ENCODE measurements around the gene OGA.

OGA gene

DNA sequence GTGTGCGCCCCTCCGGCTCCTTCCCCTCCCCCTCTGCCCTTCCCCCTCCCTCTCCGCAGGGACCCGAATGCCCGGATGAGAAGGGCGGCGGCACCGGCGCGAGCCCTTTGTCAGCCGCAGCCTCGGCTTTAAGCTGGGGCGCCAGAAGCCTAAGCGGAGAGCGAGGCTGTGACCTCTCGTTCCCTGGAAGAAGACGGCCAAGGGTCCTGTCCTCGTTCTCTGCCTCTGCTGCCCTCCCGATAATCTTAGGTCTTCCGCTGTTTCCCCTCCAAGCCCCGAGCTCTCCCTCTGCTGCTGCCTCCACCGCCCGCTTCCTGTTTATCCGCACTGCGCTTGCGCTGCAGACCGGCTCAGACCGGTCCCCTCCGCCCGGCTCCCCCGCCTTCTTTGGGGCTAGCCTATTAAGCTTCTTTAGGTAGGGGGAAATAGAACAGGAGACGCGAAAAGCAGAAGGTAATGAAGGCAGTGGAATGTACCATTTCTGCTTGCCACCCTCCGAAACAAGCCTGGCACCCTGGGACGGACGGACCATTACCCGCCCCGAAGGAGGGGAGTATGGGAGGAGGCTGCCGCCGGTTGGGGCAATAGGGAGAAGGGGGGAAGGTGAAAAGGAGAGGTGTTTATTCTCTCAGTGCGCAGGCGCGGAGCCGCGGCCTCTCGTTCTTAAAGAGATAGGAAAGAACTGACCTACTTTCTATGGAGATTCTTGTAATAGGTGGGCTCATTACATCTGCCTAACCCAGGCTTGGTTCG lies at the start of gene OGA:
Gene OGA (minus strand): TSS at position 326 of the 753 bp plus-strand sequence. CDS start 422 bp downstream, outside the sequence.
- intact Hi-C loops (cut with DNase I) = no loop called here
- peak; percentile 93 to 99 (median 97) for DNase-seq

DNA sequence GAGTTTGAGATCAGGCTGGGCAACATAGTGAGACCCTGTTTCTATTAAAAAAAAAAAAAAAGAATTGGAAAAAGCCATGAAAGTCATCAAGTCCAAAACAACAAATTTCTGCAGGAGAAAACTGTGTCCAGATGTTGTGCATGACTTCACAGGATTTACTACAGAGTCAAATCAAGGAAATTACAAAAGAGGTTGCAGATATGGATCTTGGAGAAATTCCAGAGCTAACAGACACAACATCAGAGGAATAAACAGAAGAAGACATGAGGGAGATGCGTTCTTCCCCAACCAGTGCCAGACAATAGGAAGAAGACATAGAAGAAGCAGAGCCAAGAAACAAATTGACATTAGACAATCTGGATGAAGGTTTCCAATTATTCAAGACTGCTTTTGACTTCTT lies 49.7 kb upstream of the OGA start:
- intact Hi-C loops (cut with DNase I) = no loop called here
- DNase-seq = no peak

DNA sequence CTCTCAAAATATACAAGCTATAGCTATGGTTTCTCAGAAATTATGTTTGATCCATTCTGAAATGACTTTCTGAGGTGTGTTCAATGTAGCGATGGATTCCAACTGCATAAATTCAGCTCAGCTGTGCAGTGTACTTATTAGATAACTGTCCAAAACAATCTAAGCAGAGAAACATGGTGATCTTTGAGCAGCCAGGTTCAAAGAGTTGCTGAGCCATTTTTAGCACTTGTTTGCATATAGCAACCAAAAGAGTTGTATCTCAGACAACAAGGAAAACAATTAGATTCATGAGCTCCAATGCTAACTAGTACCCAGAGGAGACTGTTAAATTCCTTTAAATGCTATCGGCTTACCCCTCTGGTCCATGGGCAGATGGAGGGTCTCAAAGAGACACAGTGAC lies 41.3 kb upstream of the OGA start:
- intact Hi-C loops (cut with DNase I) = no loop called here
- DNase-seq = no peak

DNA sequence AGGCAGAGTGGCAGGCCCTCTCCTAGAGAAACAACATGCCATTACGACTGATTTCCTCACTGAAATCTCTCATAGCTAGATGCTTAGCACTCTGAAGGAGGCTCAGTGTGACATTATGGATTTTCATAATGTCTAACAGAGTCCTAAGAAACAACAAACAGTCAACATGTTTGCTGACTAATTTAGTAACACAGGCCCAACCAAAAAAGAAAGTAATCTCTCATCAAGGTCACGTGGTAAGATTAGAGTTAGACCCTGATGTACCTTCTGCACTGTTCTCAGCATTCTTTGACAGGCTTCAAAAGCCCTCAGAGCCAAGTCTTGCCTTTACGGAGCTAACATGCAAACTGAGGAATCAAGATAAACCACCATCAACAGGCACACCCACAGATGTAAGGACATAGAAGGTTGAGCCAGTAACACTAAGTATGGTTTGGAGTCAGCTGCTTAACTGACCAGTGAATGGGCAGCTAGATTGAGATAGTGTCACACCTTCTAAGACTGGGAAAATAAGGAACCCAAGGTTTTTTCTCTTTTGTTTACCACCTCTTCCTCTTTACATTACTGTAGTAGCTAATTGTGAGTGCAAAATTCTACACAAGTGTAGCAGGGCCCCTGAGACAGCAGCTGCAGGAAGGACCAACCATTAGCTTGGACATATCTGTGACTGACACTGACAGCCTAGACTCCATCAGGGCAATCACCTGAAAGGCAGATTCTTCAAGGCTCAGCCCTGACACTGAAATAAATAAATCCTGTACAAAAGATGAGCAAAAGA lies 40.7 kb upstream of the OGA start:
- intact Hi-C loops (cut with DNase I) = no loop called here
- no peak for DNase-seq

DNA sequence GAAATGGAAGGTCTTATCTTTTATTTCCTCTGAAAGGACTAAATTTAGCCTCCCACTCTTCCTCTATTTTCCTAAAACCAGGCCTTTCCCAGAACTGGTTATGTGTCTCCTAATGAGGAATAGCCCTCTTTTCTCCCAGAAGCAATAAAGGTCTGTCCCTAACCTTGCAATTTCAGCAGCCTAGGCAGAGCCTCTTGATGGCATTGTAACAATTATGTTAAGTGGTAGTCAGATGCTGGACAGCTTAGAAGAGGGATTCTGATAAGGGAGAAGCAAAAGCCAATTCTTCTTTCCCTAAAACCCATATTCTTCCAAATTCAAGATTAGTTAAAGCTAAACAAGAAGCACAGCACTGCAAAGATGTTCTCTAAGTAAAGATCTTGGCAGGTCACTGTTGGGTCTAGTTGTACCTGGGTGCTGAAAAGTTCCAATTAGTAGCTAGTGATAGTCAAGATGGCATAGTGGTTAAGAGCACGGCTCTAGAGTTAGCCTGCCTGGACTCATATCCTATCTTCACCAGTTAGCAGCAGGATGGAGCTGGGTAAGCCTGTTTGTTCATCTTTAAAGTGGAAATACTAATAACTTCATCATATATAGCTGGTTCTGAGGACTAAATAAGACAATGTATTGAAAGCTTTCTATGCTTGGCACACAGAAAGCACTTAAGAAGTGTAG lies 39.7 kb upstream of the OGA start:
- no peak for DNase-seq
- intact Hi-C loops (cut with DNase I) = no loop called here

DNA sequence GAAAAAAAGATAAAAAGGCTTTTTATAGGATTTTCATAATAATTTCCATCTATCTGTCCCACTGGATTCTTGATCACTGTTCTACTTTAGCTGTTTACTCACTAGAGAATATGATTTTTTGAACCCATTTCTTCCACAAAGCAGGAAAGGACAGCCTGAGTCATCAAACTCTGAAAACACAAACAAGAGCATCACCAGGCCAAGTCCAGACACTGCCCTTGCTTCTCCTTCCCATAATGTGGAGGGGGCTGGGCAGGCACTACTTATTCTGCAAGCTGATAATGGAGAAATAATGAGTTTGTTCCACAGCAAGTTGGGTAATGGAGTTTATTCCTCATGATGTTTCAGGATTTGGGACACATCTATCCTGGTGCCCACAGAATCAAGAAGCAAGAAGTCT lies 38.4 kb upstream of the OGA start:
- intact Hi-C loops (cut with DNase I) = no loop called here
- no peak for DNase-seq

DNA sequence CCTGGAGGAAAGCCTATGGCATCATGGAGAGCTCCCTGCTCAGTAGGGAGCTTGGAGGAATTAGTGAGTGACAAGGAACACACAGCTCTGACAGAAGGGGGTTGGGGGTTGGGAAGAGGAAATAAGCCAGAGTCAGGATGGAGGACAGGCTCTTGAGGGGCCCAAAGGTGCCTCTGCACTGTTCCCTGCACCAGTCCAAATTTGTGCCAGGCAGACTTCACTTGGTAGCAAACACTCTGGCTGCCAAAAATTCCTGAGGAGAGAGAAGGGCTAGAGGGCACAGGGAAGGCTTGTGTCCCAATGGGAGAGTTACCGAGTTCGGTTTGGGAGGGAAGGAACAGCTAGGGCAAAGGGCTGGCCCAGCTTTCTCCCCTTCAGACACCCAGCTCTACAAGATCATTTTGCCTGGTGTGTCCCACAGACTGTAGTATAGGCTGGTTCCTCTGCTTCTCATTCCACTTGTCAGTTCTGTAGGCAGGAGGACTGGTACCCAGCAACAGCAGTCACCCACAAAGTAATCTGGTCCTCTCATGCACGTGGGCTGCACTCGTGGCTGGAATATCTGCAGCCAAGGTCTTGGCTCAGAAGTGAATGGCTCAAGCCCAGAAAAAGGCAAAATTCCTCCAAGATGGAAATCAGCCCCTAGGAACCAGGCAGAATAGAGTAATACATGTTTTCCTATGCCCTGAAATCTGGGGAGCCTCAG lies 33.3 kb upstream of the OGA start:
- DNase-seq = peak in 1 of 10 donors; percentile 77
- intact Hi-C loops (cut with DNase I) = no loop called here

DNA sequence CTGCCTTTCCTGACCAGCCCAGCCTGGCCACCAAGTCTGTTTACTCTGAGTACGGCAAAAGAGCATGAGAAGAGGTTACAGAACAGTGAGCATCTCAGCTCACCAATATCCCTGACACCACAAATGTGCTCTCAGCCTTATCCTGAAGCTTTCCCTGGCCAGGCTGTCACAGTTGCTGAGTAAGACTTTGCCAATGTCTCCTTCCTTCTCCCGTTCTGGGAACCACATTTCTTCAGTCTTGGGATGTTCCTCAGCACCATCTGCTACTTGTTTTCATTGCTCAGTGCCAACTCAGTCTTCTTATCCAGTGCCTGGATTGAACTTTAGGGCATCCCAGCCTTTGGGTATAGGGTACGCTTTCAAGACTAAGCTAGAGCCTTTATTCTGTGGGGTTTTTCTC lies 32.5 kb upstream of the OGA start:
- DNase-seq = peak in 1 of 10 donors; percentile 62
- intact Hi-C loops (cut with DNase I) = no loop called here

DNA sequence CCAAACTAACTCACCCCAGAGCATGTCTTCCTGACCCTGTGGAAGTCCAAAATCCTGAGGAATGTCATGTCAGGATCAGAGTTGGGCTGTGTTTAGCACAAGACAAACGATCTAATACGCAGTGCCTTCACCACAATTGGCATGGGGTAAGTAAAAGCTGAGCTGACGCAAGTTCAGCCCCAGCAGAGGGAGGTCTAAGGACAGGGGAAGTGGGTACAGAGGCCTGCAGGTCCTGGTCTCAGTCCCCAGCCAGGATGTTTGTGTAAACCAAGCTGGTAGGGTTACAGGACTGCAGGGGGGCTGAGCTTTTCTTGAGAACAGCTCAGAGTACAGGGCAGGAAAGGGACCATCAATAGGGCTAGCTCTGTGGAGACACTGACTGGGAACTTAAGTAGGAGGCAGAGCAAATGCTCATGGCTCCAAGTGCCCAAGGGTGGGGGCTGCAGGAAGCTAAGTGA lies 30.7 kb upstream of the OGA start:
- intact Hi-C loops (cut with DNase I) = no loop called here

DNA sequence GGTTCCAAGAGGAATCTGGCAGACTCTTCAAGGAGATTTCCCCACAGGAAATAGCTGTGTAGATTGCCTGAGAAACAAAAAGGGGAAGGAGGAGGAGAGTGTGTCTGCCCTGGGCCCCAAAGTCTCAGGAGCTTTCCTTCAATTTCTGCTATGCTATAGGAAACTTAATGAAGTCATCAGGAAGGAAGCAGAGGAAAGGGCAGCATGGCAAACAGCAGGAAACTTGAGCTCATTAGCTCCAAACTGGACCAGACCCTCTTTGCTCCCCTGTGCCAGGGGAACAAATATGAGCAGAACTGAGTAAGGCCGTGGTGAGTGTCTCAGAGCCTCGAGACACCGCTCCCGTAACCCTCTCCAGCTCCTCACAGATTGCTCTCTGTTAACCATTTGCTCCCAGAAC lies 30.2 kb upstream of the OGA start:
- intact Hi-C loops (cut with DNase I) = no loop called here
- DNase-seq = no peak

More for the DNA sequence above, 30.7 kb upstream of the OGA start:
- DNase-seq = peak in 1 of 10 donors; percentile 33

DNA sequence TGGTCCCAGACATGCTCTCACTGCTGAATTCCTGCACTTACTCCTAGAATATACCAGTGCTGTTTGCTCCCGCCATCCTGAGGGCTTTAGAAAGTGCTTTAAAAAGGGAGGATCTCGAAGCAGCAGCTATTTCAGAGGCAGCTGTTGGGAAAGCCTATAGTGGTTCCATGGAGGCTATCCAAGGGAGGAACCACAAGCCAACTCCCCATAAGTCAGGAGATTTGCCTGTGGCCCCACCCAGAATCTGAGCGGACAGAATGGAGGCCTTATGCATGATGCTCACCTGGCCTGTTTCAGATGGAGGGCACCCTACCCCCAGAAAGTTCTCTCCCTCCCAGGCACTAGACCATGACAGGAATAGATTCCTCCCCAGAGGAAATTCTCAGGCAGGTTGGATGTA lies 27.6 kb upstream of the OGA start:
- DNase-seq = no peak
- intact Hi-C loops (cut with DNase I) = no loop called here

DNA sequence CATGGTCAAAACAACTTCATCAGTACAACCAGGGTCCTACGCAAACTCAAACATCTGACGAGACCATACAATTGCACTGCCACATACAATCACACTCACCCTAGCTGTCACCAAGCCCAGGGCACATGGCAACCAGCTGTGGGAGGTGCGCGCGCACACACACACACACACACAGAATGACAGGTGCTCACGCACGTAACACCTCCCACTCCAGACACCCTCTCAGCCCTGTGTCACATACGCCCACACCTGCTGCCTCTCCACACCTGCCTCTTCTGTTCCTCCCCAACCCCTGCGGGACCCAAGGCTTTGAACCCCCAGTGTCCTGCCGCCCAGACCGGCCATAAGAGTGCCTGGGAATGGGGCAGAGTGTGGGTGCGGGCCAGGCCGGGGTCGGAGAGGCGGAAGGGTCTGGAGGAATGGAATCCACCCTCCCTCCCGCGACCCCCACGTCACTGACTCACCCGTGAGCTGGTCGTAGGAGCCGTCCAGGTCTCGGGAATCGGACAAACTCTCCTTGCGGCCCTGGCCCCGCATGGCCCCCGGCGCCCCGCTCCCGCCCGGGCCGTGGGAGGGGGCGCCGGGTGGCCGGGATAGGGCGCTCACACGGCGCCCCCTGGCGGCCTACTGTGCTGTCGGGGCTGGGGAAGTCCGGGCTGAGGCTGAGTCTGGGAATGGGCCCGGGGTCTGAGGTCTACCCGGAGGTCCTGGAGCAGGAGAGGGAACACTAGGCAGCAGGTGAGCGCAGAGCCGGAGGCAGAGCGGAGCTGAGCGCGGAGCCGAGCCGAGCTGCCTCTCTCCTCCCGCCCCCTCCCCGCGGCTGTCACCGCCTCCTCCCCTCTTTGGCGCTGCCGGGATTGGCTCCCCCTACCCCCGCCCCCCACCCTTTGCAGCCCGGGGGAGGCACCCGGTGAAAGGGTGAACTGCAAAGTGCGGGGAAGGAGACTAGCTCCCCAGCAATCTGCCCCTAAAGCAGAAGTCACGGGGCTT lies 25.1 kb upstream of the OGA start, which contains the start of gene KCNIP2:
Gene KCNIP2 (minus strand): TSS at position 769 of the 990 bp plus-strand sequence. CDS start 232 bp downstream, at position 537.
- intact Hi-C loops (cut with DNase I) = no loop called here
- DNase-seq = peak in 9 of 10 donors; percentile 34 to 91 (median 61)

DNA sequence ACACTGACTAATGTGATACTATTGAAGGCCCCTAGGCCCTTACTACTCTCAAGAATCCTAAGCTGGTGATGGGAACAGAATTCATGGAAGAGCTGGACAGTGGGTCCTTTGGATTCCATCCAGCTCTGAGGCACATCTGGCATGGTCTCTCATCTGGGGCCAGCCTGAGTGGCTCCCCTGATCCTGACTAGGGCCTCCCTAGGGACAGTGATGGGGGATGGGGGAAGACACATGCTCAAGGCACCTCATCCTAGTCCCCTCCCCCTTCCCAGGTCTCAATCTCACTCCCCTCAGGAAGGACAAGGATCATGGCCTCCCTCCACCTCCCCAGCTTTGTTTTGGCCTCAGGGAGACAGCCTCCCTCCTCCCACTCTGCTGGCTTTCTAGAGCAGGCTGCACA lies 23.6 kb upstream of the OGA start:
- DNase-seq = peak in 1 of 10 donors; percentile 52
- intact Hi-C loops (cut with DNase I) = loop anchor here (2.0 kb wide), 1 partner anchor 47 kb away; no protein-coding TSS in a partner anchor

DNA sequence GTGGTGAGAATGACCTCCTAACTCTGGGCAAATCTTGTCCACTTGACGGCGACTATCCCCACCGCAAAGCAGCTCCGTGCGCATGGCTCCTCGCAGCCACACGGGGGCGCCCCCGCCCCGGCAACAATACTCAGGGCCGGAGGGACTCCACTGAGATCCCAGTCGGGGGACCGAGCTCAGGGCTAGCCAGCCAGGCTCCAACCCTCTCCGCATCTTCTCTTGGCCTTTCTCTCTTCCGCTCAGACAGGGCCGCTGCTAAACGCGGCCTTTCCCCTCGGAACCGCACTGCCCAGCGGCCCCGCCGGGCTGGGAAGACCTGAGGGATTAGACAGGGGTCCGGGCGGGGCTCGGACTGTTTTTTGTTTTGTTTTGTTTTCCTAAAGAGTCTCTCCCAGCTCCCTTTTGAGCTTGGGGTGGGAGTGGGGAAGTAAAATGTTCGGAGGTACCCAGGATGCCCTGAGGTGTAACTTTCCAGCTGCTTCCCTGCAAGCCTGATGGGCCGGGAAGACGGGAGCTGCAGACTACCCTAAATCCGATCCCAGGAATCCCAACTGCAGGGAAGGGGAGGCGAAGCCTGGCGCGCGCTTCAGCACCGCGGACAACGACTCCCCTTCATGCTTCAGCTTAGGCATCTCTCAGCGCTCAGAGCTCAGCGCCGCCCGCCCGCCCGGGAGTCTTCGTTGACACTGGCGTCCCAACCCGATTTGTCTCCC lies 22.7 kb upstream of the OGA start:
- intact Hi-C loops (cut with DNase I) = loop anchor here (1.0 to 2.0 kb wide), 3 partner anchors 48 to 232 kb away; no protein-coding TSS in a partner anchor
- peak; percentile 79 to 98 (median 88) for DNase-seq

DNA sequence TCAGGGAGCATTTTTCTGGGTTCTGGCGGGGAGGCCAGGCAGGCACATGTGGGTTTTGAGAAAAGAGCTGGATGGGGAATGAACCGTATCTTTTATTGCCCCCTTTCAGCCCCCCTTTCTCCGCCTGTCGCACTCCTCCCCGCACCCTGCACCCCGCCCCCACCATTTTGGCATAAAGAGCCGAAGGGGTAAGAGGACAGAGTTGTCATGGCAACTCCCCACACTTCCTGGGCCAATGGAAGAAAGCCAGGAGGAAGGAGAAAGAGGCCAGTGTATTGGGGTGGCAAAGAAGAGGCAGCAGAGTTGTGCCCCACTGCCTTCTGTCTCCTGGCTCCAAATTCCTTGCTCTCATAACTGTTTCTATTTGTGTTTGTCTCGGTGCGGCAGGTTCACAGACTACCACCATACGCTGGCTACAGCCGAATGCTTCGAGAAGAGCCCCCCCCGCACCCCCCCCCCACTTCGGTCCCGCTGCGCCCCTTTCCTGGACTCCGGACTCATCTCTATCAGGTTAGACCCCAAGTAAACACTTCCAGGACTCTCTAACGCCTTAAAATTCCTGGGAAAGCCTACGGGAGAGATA lies 21.9 kb upstream of the OGA start:
- intact Hi-C loops (cut with DNase I) = loop anchor here (1.0 to 2.0 kb wide), 3 partner anchors 49 to 233 kb away; no protein-coding TSS in a partner anchor
- peak in 3 of 10 donors; percentile 36 to 86 (median 37) for DNase-seq

DNA sequence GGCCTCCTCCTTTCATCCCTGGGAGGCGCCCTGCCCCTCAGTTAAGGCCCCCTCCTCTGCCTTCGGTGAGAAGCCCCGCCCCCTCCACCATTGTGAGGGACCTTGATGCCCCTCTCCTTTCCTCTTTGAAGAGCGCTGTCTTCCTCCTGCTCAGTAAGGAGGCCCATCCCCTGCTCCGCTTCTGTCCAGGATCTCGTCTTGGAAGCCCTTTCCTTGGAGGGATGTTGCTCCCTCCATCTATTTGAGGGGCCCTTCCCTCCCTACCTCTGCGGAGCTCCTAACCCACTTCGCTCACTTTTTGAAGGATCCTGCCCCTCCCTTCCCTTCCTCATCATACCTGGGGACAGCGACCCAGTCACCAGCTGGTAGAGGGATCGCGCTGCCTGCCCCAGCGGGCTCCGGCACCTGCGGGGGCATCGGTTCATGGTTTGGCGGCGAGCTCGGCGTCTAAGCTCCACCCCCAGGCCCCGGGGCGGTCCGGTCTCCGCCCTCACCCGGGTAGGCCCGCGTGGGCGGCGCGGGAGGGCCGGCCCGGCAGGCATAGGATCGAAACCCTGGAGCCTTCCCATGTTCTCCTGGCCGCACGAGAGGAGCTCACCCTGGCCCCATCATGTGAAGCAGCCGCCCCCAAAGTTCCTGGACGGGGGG lies 21.3 kb upstream of the OGA start:
- peak in 4 of 10 donors; percentile 44 to 90 (median 84) for DNase-seq
- intact Hi-C loops (cut with DNase I) = loop anchor here (1.0 to 2.0 kb wide), 3 partner anchors 49 to 234 kb away; no protein-coding TSS in a partner anchor

DNA sequence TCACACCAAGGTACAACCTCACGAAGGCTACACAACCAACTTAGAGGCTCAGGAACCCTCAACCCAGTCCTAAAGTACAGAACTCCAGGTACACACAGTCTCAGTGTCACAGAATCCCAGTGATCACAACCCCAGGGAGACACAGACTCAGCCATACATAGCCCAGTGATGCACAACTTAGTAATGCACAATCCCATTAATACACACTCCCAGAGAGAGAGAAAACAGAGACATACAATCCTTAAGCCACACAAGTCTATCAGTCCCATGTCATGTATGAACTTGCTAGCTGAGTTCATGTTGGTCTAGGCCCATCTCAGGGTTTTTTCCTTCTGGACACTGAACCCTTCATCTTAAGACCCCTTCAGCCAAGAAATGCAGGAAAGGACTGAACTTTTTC lies 20.8 kb upstream of the OGA start:
- DNase-seq = no peak
- intact Hi-C loops (cut with DNase I) = no loop called here
